Neural cell (in vitro differentiated cells): ENCODE results near the gene SPRR2D. TPM values are rescaled to one million over a fixed set of nuclear protein-coding genes. Genes with fewer than 3 reads are reported as not detected.
"Not testable (repeated sequence)": the region's sequence is repeated elsewhere in the genome, so short reads cannot be mapped to it uniquely, and the experiment has no call there.

Experiments used
- H2AFZ ChIP-seq: fragments of 200-600, 300-800 bp; sonication (generic), shearing (Covaris generic); 2 replicates; pipeline ENCODE4 v1.6.0; 2014; ENCODE audit warnings: low read depth, mild to moderate bottlenecking, antibody characterized with exemption, low read length, moderate library complexity
- H3F3A ChIP-seq: fragments of 200-600 bp; shearing (Covaris generic); 2 replicates; pipeline ENCODE4 v1.6.1; 2016; ENCODE audit warnings: mild to moderate bottlenecking, moderate library complexity, mixed read lengths, antibody characterized with exemption, low read length; ENCODE audit not compliant: insufficient read depth, poor library complexity, severe bottlenecking
- H3K27ac ChIP-seq: fragments of 200-600, 300-800 bp; sonication (generic), shearing (Covaris generic); 2 replicates; pipeline ENCODE4 v1.5.1; 2014; ENCODE audit warnings: mild to moderate bottlenecking, low read length, moderate library complexity
- H3K27me3 ChIP-seq: fragments of 300-800, 200-600 bp; sonication (generic), shearing (Covaris generic); 2 replicates; pipeline ENCODE4 v1.6.0; 2014; ENCODE audit warnings: mild to moderate bottlenecking, low read depth, low read length, moderate library complexity; ENCODE audit not compliant: insufficient read depth
- H3K36me3 ChIP-seq: fragments of 300-800, 200-600 bp; sonication (generic), shearing (Covaris generic); 2 replicates; pipeline ENCODE4 v1.5.1; 2014; ENCODE audit warnings: mild to moderate bottlenecking, antibody characterized with exemption, low read length, moderate library complexity; ENCODE audit not compliant: insufficient read depth
- H3K4me2 ChIP-seq: fragments of 300-800, 200-600 bp; sonication (generic), shearing (Covaris generic); 2 replicates; pipeline ENCODE4 v1.6.0; 2014; ENCODE audit warnings: mild to moderate bottlenecking, low read length
- H3K4me3 ChIP-seq: fragments of 300-800, 200-600 bp; sonication (generic), shearing (Covaris generic); 2 replicates; pipeline ENCODE4 v1.5.1; 2014; ENCODE audit warnings: mild to moderate bottlenecking, low read length, moderate library complexity
- H3K79me2 ChIP-seq: fragments of 200-600 bp; shearing (Covaris generic); replicated peaks from 2 replicates; pipeline ENCODE4 v1.6.0; 2014; ENCODE audit warnings: mild to moderate bottlenecking, low read length, moderate library complexity; ENCODE audit not compliant: insufficient read depth
- H3K9ac ChIP-seq: fragments of 300-800, 200-600 bp; sonication (generic), shearing (Covaris generic); 2 replicates; pipeline ENCODE4 v1.6.1; 2016; ENCODE audit warnings: mild to moderate bottlenecking, low read length, mixed read lengths
- H3K9me2 ChIP-seq: fragments of 200-600 bp; shearing (Covaris generic); 2 replicates; pipeline ENCODE4 v1.6.1; 2016; ENCODE audit warnings: mild to moderate bottlenecking, low read length, mixed read lengths; ENCODE audit not compliant: insufficient read depth
- H3K9me3 ChIP-seq: fragments of 200-600, 300-800 bp; sonication (generic), shearing (Covaris generic); 2 replicates; pipeline ENCODE4 v1.6.1; 2016; ENCODE audit warnings: mild to moderate bottlenecking, mixed run types, low read length, moderate library complexity, mixed read lengths
- H4K20me1 ChIP-seq: fragments of 200-600 bp; shearing (Covaris generic); 2 replicates; pipeline ENCODE4 v1.6.1; 2016; ENCODE audit warnings: mild to moderate bottlenecking, mixed run types; ENCODE audit not compliant: insufficient read depth
- EP300 ChIP-seq: fragments of 450-650 bp; conservative IDR thresholded peaks from 2 replicates; pipeline ENCODE4 v1.6.1; 2014; ENCODE audit warnings: antibody characterized with exemption, mild to moderate bottlenecking, moderate library complexity; ENCODE audit not compliant: poor library complexity, severe bottlenecking
- EZH2 ChIP-seq: fragments of 200-600, 300-800 bp; shearing (Covaris generic), sonication (generic); IDR thresholded peaks from 2 replicates; pipeline ENCODE4 v1.6.1; 2014; ENCODE audit warnings: antibody characterized with exemption, low read length, borderline replicate concordance, mild to moderate bottlenecking; ENCODE audit not compliant: insufficient read depth, poor library complexity, severe bottlenecking
- MXI1 ChIP-seq: fragments of 450-650 bp; conservative IDR thresholded peaks from 2 replicates; pipeline ENCODE4 v1.6.1; 2014; ENCODE audit warnings: antibody characterized with exemption, mild to moderate bottlenecking; ENCODE audit not compliant: poor library complexity, severe bottlenecking
- POLR2AphosphoS5 ChIP-seq: IDR thresholded peaks from 2 replicates; pipeline ENCODE4 v1.6.1; 2012
- RAD21 ChIP-seq: fragments of 450-650 bp; conservative IDR thresholded peaks from 2 replicates; pipeline ENCODE4 v1.6.1; 2014; ENCODE audit warnings: antibody characterized with exemption, mild to moderate bottlenecking, moderate library complexity
- SMC3 ChIP-seq: fragments of 450-650 bp; conservative IDR thresholded peaks from 2 replicates; pipeline ENCODE4 v1.6.1; 2014; ENCODE audit warnings: antibody characterized with exemption, mild to moderate bottlenecking, moderate library complexity; ENCODE audit not compliant: poor library complexity
- TAF1 ChIP-seq: IDR thresholded peaks from 2 replicates; pipeline ENCODE4 v1.6.1; 2012; ENCODE audit warnings: low read depth
- polyA plus RNA-seq: library from polyadenylated mRNA; depleted of rRNA; stranded (reverse); fragments of >200 nt; gene quantifications from 2 replicates; pipeline ENCODE4 v1.2.3, GENCODE V29; 2014
- TF ChIP-seq, protein P1 (sequence below): fragments of 450-650 bp; IDR thresholded peaks from 2 replicates; pipeline ENCODE4 v1.5.1; 2014; ENCODE audit warnings: antibody characterized with exemption, mild to moderate bottlenecking, moderate library complexity; ENCODE audit not compliant: poor library complexity, severe bottlenecking
- TF ChIP-seq, protein P2 (sequence below): IDR thresholded peaks from 2 replicates; pipeline ENCODE4 v1.6.1; 2012; ENCODE audit warnings: borderline replicate concordance

The SPRR2D gene
- polyA plus RNA-seq, 1 donor from 2014 or later = not detected

DNA sequence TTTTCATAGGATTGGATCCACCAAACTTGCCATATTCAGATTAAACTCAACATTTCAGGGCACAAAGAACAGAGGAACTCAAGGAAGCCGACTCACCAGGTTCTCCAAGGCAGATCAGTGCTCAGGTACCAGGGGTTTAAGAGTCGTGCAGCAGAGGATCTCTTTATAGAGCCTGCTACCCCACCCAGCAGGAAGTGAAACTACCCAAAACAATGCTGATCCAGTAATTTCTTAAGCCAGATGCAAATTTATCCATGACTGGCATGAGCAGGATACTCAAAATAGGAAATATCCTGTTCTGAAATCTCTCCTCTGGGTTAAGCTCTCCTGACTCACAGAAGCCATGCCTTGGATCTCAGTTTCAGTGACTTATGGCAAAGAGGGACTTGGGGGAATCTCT, 16.5 kb upstream of the SPRR2D start, which contains the start of gene SPRR2A:
Gene SPRR2A (minus strand): TSS at position 138 of the 400 bp plus-strand sequence. CDS start 777 bp downstream, outside the sequence.
- H3K9me2 ChIP-seq = no peaks in the 10 kb centered on the region
- H3K9ac ChIP-seq = no peak within 1 kb of the TSS
- TF ChIP-seq RAD21 (no peak), SMC3 (no peak), TAF1 (no peak)
- TF ChIP-seq, protein P1, sequence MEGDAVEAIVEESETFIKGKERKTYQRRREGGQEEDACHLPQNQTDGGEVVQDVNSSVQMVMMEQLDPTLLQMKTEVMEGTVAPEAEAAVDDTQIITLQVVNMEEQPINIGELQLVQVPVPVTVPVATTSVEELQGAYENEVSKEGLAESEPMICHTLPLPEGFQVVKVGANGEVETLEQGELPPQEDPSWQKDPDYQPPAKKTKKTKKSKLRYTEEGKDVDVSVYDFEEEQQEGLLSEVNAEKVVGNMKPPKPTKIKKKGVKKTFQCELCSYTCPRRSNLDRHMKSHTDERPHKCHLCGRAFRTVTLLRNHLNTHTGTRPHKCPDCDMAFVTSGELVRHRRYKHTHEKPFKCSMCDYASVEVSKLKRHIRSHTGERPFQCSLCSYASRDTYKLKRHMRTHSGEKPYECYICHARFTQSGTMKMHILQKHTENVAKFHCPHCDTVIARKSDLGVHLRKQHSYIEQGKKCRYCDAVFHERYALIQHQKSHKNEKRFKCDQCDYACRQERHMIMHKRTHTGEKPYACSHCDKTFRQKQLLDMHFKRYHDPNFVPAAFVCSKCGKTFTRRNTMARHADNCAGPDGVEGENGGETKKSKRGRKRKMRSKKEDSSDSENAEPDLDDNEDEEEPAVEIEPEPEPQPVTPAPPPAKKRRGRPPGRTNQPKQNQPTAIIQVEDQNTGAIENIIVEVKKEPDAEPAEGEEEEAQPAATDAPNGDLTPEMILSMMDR = no peak
- no peaks in the 10 kb centered on the region for H3K27me3 ChIP-seq
- no peaks in the 10 kb centered on the region for H4K20me1 ChIP-seq
- no peaks in the 10 kb centered on the region for H3K79me2 ChIP-seq
- no peak within 1 kb of the TSS for H2AFZ ChIP-seq
- H3K36me3 ChIP-seq = no peaks in the 10 kb centered on the region
- no peak within 1 kb of the TSS for H3K4me2 ChIP-seq
- no peak within 1 kb of the TSS for H3K27ac ChIP-seq
- no peak within 1 kb of the TSS for H3K4me3 ChIP-seq
- no peaks in the 10 kb centered on the region for H3K9me3 ChIP-seq
- no peaks in the 10 kb centered on the region for H3F3A ChIP-seq

DNA sequence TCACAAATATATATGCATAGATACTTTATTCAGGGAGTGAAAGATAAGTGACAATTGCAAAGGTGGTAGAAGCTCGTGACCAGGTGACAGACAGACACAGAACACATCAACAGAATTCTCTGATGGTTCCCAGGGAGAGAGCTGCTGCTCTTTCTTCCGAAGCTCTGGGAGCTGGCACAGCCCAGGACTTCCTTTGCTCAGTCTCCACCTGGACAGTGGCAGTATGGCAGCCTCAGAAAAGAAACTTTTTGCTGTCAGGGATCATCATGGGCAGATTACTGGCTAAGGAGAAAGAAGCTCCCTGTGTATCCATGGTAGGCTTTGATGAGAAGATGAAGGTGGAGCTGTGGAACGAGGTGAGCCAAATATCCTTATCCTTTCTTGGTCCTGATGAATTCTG, 15.2 kb upstream of the SPRR2D start:
- H3K27me3 ChIP-seq, H4K20me1 ChIP-seq, H3K4me3 ChIP-seq, H2AFZ ChIP-seq, H3K9me2 ChIP-seq, H3K36me3 ChIP-seq, H3F3A ChIP-seq, H3K9ac ChIP-seq, H3K9me3 ChIP-seq, H3K4me2 ChIP-seq, H3K79me2 ChIP-seq, H3K27ac ChIP-seq: not testable (repeated sequence)

DNA sequence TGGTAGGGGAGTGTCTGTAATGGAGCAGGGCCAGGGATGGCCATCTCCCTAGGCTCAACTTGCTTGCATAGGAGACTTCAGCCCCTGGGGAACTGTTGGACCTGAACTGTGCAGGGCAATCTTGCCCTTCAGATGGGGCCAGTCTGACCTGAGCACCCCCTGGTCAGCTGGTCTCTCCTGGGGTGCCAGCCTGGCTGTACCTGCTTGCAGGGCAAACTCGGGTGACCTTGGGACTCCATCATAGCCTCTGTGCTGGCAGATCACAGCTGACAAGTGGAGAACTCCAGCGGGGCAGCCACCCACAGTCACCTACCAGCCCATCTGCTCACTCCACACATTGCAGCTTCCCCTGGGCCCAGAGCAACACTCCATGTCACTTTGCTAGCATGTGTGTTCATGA, 8.3 kb upstream of the SPRR2D start:
- Histone ChIP-seq H3K27ac (no peak overlapping the region), H3K4me3 (no peak overlapping the region), H3K9ac (no peak overlapping the region), H3K36me3 (no peaks in the 10 kb centered on the region), H3K9me2 (no peaks in the 10 kb centered on the region), H3K79me2 (no peaks in the 10 kb centered on the region), H3K4me2 (no peak overlapping the region), H4K20me1 (no peaks in the 10 kb centered on the region), H3F3A (no peaks in the 10 kb centered on the region), H3K9me3 (no peaks in the 10 kb centered on the region), H2AFZ (no peak overlapping the region), H3K27me3 (no peaks in the 10 kb centered on the region)
- TF ChIP-seq POLR2AphosphoS5 (no peak), SMC3 (no peak), EZH2 (no peak), TAF1 (no peak), EP300 (no peak), MXI1 (no peak)
- TF ChIP-seq, protein P1 = no peak
- TF ChIP-seq, protein P2, sequence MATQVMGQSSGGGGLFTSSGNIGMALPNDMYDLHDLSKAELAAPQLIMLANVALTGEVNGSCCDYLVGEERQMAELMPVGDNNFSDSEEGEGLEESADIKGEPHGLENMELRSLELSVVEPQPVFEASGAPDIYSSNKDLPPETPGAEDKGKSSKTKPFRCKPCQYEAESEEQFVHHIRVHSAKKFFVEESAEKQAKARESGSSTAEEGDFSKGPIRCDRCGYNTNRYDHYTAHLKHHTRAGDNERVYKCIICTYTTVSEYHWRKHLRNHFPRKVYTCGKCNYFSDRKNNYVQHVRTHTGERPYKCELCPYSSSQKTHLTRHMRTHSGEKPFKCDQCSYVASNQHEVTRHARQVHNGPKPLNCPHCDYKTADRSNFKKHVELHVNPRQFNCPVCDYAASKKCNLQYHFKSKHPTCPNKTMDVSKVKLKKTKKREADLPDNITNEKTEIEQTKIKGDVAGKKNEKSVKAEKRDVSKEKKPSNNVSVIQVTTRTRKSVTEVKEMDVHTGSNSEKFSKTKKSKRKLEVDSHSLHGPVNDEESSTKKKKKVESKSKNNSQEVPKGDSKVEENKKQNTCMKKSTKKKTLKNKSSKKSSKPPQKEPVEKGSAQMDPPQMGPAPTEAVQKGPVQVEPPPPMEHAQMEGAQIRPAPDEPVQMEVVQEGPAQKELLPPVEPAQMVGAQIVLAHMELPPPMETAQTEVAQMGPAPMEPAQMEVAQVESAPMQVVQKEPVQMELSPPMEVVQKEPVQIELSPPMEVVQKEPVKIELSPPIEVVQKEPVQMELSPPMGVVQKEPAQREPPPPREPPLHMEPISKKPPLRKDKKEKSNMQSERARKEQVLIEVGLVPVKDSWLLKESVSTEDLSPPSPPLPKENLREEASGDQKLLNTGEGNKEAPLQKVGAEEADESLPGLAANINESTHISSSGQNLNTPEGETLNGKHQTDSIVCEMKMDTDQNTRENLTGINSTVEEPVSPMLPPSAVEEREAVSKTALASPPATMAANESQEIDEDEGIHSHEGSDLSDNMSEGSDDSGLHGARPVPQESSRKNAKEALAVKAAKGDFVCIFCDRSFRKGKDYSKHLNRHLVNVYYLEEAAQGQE = no peak
